Mucosa of stomach (tissue), 1 donor: ENCODE measurements around the gene PRKAR1B.

Source experiments
- H3K27me3 ChIP-seq: one replicate; pipeline ENCODE4 v1.7.0; 2013; ENCODE audit warnings: mild to moderate bottlenecking, low read length; ENCODE audit not compliant: control insufficient read depth, insufficient read depth
- H3K36me3 ChIP-seq: one replicate; pipeline ENCODE4 v1.7.0; 2013; ENCODE audit warnings: low read length; ENCODE audit not compliant: control insufficient read depth, insufficient read depth
- H3K4me1 ChIP-seq: one replicate; pipeline ENCODE4 v1.7.0; 2013; ENCODE audit warnings: mild to moderate bottlenecking, low read length; ENCODE audit not compliant: control insufficient read depth, insufficient read depth
- H3K4me3 ChIP-seq: one replicate; pipeline ENCODE4 v1.7.0; 2013; ENCODE audit warnings: low read length
- H3K9ac ChIP-seq: one replicate; pipeline ENCODE4 v1.7.0; 2013; ENCODE audit warnings: mild to moderate bottlenecking, low read length, moderate library complexity
- H3K9me3 ChIP-seq: one replicate; pipeline ENCODE4 v1.7.0; 2013; ENCODE audit warnings: mild to moderate bottlenecking, low read length, moderate library complexity; ENCODE audit not compliant: control insufficient read depth
- donor health status: Pancreatic carcinoma.

PRKAR1B gene

DNA sequence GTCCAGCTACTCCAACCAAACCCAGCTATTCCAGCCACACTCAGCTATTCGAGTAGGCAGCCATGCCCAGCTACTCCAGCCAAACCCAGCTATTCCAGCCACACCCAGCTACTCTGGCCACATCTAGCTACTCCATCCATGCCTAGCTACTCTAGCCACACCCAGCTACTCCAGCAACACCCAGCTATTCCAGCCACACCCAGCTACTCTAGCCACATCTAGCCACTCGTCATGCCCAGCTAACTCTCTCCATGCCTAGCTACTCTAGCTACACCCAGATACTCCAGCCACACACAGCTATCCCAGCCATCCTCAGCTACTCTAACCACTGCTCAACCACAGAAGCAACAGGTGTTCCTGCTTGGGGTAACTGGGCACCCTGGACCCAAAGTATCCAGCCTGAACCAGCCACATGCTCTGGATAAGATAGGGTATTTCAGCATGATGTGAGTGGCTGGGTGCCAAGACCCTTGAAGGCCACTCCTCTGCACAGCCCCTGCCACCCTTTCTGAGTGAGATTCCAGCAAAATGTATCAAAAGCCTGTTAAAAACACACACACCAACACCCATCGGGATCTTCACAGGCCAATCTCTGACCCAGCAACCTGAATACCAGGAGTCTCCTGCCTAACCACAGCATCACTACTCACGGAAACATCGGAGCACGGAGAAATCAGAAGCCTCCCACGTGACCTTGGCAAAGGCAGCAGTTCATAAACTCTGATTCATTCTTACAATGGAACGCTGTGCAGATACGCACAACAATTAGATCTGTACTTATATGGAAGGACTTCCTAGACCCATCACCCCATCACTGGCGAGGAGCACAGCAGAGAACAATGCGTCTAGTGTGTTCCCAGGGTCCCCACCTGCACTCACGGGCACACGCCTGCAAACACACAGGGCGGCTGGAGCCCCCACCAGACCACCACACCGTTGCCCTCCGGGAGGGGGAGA, 52.3 kb downstream of the PRKAR1B start:
- Histone ChIP-seq H3K36me3 (no peaks in the 10 kb centered on the region), H3K9me3 (no peaks in the 10 kb centered on the region), H3K27me3 (no peaks in the 10 kb centered on the region), H3K9ac (no peak overlapping the region), H3K4me1 (no peaks in the 10 kb centered on the region), H3K4me3 (no peak overlapping the region)

DNA sequence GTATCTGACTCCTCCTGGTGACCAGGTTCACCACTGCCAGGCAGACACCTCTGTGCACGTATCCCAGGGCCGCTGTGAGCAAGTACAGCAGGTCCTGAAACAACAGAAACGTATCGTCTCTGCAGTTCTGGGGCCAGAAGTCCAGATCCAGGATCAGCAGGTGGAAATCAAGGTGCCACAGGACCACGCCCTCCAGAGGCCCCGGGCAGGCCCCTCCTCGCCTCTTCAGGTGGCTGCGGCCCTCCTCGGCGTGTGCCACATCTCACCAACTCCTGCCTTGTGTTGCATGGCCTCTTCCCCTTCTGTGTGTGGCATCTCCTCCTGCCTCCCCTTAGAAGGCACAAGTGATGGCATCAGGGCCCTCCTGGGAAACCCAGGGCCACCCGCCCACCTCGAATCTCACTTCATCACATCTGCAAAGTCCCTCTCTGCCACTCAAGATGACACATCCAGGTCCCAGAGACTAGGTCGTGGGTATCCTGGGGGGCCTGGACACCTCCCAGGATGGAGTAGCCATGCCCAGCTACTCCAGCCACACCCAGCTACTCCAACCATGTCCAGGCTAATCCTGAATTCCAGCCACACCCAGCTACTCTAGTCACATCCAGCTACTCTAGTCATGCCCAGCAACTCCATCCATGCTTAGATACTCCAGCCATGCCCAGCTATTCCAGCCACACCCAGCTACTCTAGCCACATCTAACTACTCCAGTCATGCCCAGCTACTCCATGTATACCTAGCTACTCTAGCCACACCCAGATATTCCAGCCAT, 53.2 kb downstream of the PRKAR1B start:
- no peaks in the 10 kb centered on the region for H3K9me3 ChIP-seq
- H3K4me1 ChIP-seq = no peaks in the 10 kb centered on the region
- H3K4me3 ChIP-seq = no peak overlapping the region
- H3K36me3 ChIP-seq = no peaks in the 10 kb centered on the region
- no peaks in the 10 kb centered on the region for H3K27me3 ChIP-seq
- no peak overlapping the region for H3K9ac ChIP-seq

DNA sequence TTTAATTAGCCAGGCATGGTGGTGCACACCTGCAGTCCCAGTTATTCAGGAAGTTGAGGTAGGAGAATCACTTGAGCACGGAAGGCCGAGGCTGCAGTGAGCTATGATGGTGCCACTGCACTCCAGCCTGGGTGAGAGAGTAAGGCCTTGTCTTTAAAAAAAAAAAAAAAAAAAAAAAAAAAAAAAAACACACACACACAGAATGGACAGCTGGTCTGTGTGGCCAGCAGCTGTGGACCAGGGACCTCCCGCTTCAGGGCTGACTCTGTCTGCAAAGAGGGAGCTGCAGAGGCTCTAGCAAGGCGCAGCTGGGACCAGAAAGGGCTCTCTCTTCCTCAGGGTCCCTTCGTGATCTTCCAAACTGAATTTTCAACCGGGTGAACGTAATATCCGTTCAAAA, 54.2 kb downstream of the PRKAR1B start:
- Histone ChIP-seq H3K36me3 (no peaks in the 10 kb centered on the region), H3K4me3 (no peak overlapping the region), H3K9ac (no peak overlapping the region), H3K27me3 (no peaks in the 10 kb centered on the region), H3K4me1 (peaks cover 1% of the 10 kb centered on the region), H3K9me3 (no peaks in the 10 kb centered on the region)

DNA sequence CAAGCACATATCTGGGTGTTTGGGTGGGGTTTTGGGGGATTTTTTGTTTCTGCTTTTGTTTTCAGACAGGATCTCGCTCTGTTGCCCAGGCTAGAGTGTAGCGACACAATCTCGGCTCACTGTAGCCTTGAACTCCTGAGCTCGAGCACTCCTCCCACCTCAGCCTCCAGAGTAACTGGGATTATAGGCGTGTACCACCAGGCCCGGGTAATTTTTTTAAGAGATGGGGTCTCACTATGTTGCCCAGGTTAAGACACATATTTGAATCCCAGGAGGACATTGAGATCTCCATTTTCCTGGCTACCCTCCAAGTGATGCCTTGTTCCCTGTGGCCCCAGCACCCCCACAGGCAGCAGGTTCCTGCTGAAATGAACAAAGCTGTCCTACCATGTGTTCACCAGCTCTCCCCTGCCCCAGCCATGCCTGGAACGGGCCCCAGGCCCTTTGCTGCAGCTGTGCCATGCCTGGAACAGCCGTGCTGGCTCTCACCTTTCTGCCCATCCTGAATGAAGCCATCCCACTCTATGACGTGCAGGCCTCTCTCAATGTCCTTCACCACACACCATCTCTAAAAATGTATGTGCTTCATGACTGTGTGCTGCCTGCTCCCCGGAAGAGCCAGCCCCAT, 55.6 kb downstream of the PRKAR1B start:
- Histone ChIP-seq H3K4me1 (peaks cover 5% of the 10 kb centered on the region), H3K36me3 (no peaks in the 10 kb centered on the region), H3K9me3 (no peaks in the 10 kb centered on the region), H3K27me3 (no peaks in the 10 kb centered on the region), H3K4me3 (no peak overlapping the region), H3K9ac (no peak overlapping the region)

DNA sequence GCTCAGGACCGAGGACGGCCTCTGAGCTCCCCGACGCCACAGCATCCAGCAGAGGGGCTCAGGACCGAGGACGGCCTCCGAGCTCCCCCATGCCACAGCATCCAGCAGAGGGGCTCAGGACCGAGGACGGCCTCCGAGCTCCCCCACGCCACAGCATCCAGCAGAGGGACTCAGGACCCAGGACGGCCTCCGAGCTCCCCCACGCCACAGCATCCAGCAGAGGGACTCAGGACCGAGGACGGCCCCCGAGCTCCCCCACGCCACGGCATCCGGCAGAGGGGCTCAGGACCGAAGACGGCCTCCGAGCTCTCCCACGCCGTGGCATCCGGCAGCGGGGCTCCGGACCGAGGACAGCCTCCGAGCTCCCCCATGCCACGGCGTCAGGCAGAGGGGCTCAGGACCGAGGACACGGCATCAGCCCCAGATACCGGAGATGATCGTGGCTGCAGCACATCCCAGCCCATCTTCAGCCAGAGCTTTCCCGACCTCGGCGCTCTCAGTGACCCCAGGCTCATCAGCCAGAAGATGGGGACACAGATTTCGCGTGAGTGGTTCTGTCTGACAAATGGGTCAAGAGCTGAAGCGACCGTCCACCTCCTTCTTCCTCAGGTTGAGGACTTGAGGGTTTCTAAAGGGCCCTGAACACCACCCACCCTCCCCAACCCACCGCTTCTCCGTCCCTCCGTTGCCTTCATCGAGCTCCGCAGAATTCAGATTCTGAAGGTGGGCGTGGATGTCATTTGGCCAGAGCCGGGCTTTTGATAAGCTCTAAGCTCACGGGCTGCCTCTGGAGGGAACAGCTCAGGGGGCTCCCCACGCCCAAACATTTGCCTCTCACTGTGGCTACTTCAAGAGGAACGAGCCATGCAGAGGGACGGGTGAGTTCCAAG, 56.3 kb downstream of the PRKAR1B start:
- Histone ChIP-seq H3K9ac (no peak overlapping the region), H3K27me3 (no peaks in the 10 kb centered on the region), H3K4me1 (peaks cover 5% of the 10 kb centered on the region)

DNA sequence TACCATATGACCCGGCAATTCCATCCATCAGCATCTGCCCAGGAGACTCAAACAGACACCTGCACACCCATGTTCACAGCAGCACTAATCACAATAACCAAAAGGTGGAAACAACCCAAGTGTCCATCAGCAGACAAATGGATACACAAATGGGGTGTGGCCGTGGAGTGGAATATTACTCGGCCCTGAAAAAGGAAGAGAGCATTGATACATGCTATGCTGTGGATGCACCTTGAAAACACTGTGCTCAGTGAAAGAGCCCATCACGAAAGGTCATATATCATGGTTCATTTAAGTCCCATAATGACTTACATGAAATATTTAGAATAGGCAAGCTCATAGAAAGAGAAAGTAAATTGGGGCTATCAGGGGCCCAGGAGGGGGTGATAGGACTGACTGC, 58.1 kb downstream of the PRKAR1B start:
- H3K9me3 ChIP-seq = no peaks in the 10 kb centered on the region
- no peaks in the 10 kb centered on the region for H3K36me3 ChIP-seq
- no peak overlapping the region for H3K9ac ChIP-seq
- no peak overlapping the region for H3K4me3 ChIP-seq
- H3K4me1 ChIP-seq = peaks cover 5% of the 10 kb centered on the region
- H3K27me3 ChIP-seq = no peaks in the 10 kb centered on the region

More for the DNA sequence above, 56.3 kb downstream of the PRKAR1B start:
- H3K4me3 ChIP-seq = no peak overlapping the region
- no peaks in the 10 kb centered on the region for H3K36me3 ChIP-seq
- no peaks in the 10 kb centered on the region for H3K9me3 ChIP-seq

DNA sequence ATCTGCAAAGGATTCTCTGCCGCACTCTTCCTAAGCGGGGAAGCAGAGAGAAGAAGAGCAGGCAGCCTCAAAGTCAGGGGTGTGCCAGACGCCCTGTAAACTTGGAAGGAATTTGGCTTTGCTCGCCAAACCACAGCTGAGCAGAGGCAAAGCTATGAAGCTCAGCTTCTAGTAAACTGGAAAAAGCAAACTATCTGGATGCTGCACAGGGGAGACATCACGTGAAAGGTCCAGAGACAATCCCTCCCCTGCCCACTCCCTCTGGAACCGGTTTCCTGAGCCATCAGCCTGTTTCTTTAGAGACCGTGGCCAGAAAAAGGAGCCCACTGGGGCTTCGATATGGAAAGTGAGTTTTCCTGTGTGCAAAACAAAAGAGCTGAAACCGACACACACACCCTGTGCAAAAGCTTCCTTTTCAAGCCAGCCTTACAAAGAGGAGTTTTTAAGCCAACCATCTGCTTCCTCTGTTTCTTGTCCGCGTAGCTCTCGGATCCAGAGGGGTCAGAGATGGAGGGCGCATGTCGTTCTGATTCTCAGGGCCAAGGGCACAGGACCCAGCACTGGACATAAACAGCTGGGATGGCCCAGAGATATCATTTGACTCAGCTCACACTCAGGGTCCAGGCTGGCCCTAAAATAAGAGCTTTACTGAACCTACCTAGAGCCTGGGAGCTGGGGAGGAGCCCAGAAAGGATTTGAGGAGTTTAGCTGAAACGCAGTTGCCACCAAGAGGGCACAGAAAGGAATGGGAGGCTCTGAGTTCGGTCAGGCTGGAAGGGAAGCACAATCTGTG, 58.7 kb downstream of the PRKAR1B start:
- no peaks in the 10 kb centered on the region for H3K9me3 ChIP-seq
- no peak overlapping the region for H3K4me3 ChIP-seq
- no peaks in the 10 kb centered on the region for H3K36me3 ChIP-seq
- no peaks in the 10 kb centered on the region for H3K27me3 ChIP-seq
- H3K9ac ChIP-seq = no peak overlapping the region
- peaks cover 5% of the 10 kb centered on the region for H3K4me1 ChIP-seq

DNA sequence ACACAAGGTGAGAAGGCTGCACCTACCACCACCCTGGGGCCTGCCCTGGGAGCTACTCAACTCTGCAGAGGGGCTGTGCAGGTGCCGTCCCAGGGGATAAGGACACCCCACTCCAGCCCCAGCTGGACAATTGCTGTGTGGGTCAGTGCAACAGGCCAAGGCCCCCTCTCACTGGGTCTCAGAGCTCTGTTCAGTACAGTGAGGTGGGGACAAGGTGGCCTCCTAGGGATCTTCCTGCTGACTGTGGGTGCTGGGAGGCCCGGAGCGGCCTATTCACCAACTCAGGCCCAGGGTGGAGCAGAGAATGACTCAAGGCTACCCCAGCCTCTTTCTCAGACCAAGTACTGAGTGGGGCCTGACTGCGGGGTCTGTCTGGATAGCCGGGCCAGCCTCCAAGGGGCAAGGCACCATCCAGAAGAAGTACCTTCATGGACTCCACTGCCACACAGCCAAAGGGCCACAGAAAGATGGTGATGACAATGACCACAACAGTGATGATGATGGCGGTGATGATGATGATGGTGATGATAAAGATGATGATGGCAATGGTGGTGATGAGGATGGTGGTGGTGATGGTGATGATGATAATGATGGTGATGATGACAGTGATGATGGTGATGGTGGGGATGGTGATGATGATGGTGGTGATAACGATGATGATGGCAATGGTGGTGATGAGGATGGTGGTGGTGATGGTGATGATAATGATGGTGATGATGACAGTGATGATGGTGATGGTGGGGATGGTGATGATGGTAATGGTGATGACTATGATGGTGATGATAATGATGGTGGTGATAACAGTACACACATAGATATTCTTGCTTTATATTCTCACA, 60.4 kb downstream of the PRKAR1B start:
- Histone ChIP-seq H3K36me3 (no peaks in the 10 kb centered on the region), H3K27me3 (no peaks in the 10 kb centered on the region), H3K9me3 (no peaks in the 10 kb centered on the region), H3K9ac (no peak overlapping the region), H3K4me1 (peaks cover 5% of the 10 kb centered on the region), H3K4me3 (no peak overlapping the region)

DNA sequence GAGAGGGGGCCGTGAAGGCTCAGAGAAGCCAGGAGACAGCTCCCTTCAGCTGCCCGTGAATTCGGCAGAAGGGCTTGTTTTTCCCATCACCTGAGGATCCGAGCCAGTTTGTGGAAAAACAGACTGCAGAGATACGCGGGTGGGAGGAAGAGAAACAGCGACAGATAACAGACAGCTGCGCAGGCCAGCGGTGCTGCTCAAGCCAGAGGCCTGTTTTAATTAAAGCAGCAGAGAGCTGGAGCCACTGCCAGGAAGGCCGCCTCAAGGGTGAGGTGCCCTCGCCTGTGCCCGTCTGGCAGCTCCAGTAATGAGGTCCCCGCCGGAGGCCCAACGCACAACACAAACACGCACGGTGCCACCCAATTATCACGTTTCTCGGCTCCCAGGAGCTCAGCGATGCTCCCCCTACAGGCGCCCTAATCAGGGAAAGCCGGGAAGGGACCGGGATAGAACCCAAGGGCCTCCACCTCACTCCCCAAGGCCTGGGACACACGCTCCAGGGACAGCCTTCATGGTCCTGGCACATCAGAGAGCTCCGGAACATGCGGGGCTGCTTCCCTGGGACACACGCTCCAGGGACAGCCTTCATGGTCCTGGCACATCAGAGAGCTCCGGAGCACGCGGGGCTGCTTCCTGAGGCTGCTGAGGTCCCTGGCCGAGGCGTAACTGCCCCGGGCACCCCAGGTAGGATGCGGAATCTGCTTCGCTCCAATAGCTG, 61.2 kb downstream of the PRKAR1B start:
- Histone ChIP-seq H3K9me3 (no peaks in the 10 kb centered on the region), H3K9ac (no peak overlapping the region), H3K4me3 (no peak overlapping the region), H3K27me3 (no peaks in the 10 kb centered on the region), H3K4me1 (peaks cover 5% of the 10 kb centered on the region), H3K36me3 (no peaks in the 10 kb centered on the region)
